CD14-positive monocyte (primary cell): Measurements from ENCODE around the gene BANF1. TPM values are rescaled to one million over a fixed set of nuclear protein-coding genes. Genes with fewer than 3 reads are reported as not detected.

ENCODE experiments used
- DNase-seq, 3 donors: peaks; one replicate each; pipeline ENCODE4 v3.0.0-alpha.2; 2011 to 2022
- H2AFZ ChIP-seq: 2 replicates; pipeline ENCODE4 v1.6.0; 2012; ENCODE audit warnings: mild to moderate bottlenecking, low read depth, low read length, inconsistent platforms; ENCODE audit not compliant: insufficient read depth, poor library complexity, severe bottlenecking
- H3K27ac ChIP-seq, 2 donors: 1 replicate in 1 of 2; 2 replicates in 1 of 2; pipeline ENCODE4 v1.5.1; 2012 to 2013; ENCODE audit warnings: low read length in 2 of 2, control low read depth in 1 of 2, inconsistent platforms in 1 of 2, low read depth in 1 of 2, mild to moderate bottlenecking in 1 of 2
- H3K27me3 ChIP-seq, 2 donors: one replicate each; pipeline versions ENCODE4 v1.6.0 to v1.6.1; 2011 to 2013; ENCODE audit warnings: low read length in 2 of 2; ENCODE audit not compliant: control insufficient read depth in 2 of 2, insufficient read depth in 2 of 2
- H3K36me3 ChIP-seq, 2 donors: replicated peaks in 1 of 2; 1 replicate in 1 of 2; 2 replicates in 1 of 2; pipeline versions ENCODE4 v1.5.1 to v1.6.1; 2012 to 2013; ENCODE audit warnings: low read length in 2 of 2, control low read depth in 1 of 2, inconsistent platforms in 1 of 2, mild to moderate bottlenecking in 1 of 2; ENCODE audit not compliant: insufficient read depth in 2 of 2, control insufficient read depth in 1 of 2
- H3K4me1 ChIP-seq, 2 donors: 1 replicate in 1 of 2; 2 replicates in 1 of 2; pipeline versions ENCODE4 v1.5.1 to v1.6.1; 2012 to 2013; ENCODE audit warnings: low read length in 2 of 2, control low read depth in 1 of 2, inconsistent platforms in 1 of 2, mild to moderate bottlenecking in 1 of 2, moderate library complexity in 1 of 2; ENCODE audit not compliant: insufficient read depth in 2 of 2, control insufficient read depth in 1 of 2
- H3K4me2 ChIP-seq: replicated peaks from 2 replicates; pipeline ENCODE3; 2012; ENCODE audit warnings: low read length, moderate library complexity, mild to moderate bottlenecking; ENCODE audit not compliant: poor library complexity, severe bottlenecking; ENCODE audit errors: extremely low read depth
- H3K4me3 ChIP-seq, 3 experiments: fragments of 200-600 bp in 1 of 3; sonication (generic) in 1 of 3; replicated peaks in 1 of 3; 1 replicate in 2 of 3; 2 replicates in 1 of 3; pipeline ENCODE4 v1.5.1; 2011 to 2013; ENCODE audit warnings: low read length in 3 of 3, mild to moderate bottlenecking in 3 of 3, control low read depth in 2 of 3, low read depth in 2 of 3, inconsistent platforms in 1 of 3, moderate library complexity in 1 of 3
- H3K79me2 ChIP-seq: 2 replicates; pipeline ENCODE4 v1.6.0; 2012; ENCODE audit warnings: mild to moderate bottlenecking, control low read depth, inconsistent platforms, low read length, moderate library complexity; ENCODE audit not compliant: insufficient read depth
- H3K9ac ChIP-seq: 2 replicates; pipeline ENCODE4 v1.6.0; 2017; ENCODE audit warnings: low read length, mild to moderate bottlenecking; ENCODE audit not compliant: insufficient read depth, poor library complexity, severe bottlenecking
- H3K9me3 ChIP-seq, 2 donors: replicated peaks in 1 of 2; 1 replicate in 1 of 2; 2 replicates in 1 of 2; pipeline versions ENCODE4 v1.5.1 to v1.6.1; 2012 to 2013; ENCODE audit warnings: low read length in 2 of 2, control low read depth in 1 of 2; ENCODE audit not compliant: control insufficient read depth in 1 of 2, insufficient read depth in 1 of 2
- H4K20me1 ChIP-seq: 2 replicates; pipeline ENCODE4 v1.6.0; 2012; ENCODE audit warnings: mild to moderate bottlenecking, low read length, control low read depth, moderate library complexity; ENCODE audit not compliant: insufficient read depth
- H3K27ac Mint-ChIP-seq, 7 donors: one replicate each; pipeline ENCODE4 v1.8.0; 2020; ENCODE audit warnings: mild to moderate bottlenecking in 7 of 7, mixed read lengths in 7 of 7, moderate library complexity in 6 of 7, inconsistent platforms in 2 of 7
- H3K27me3 Mint-ChIP-seq, 3 donors: one replicate each; pipeline ENCODE4 v1.8.0; 2021 to 2022; ENCODE audit warnings: low read depth in 3 of 3, mild to moderate bottlenecking in 3 of 3, mixed read lengths in 3 of 3, moderate library complexity in 3 of 3, inconsistent platforms in 1 of 3
- H3K36me3 Mint-ChIP-seq, 2 donors: one replicate each; pipeline ENCODE4 v1.8.0; 2020; ENCODE audit warnings: mixed read lengths in 2 of 2, inconsistent platforms in 1 of 2, mild to moderate bottlenecking in 1 of 2
- H3K4me1 Mint-ChIP-seq: one replicate; pipeline ENCODE4 v1.8.0; 2020; ENCODE audit warnings: mild to moderate bottlenecking, mixed read lengths
- H3K4me3 Mint-ChIP-seq, 2 donors: one replicate each; pipeline ENCODE4 v1.8.0; 2020; ENCODE audit warnings: mild to moderate bottlenecking in 2 of 2, mixed read lengths in 2 of 2, moderate library complexity in 1 of 2
- H3K9me3 Mint-ChIP-seq, 7 donors: one replicate each; pipeline ENCODE4 v1.8.0; 2020 to 2022; ENCODE audit warnings: mixed read lengths in 7 of 7, mild to moderate bottlenecking in 6 of 7, moderate library complexity in 6 of 7, inconsistent platforms in 2 of 7
- CTCF ChIP-seq: fragments of 200-600 bp; IDR thresholded peaks from one replicate; pipeline ENCODE4 v1.8.0; 2022; ENCODE audit warnings: antibody characterized with exemption, mild to moderate bottlenecking
- WGBS: methylation state at CpG from one replicate; pipeline ENCODE4 v1.1.5; 2013; ENCODE audit warnings: missing lambda C conversion rate; ENCODE audit not compliant: insufficient coverage; 5-methylcytosine and 5-hydroxymethylcytosine counted together
- intact Hi-C, 2 donors: fragments of 100-400 bp; cut with micrococcal nuclease; formaldehyde crosslinking; loops; one replicate each; pipeline versions ENCODE4 v1.15.0 to v1.15.1; 2023
- polyA plus RNA-seq, 3 donors: library from polyadenylated mRNA; depleted of rRNA in 1 of 3; unstranded in 2 of 3; stranded (reverse) in 1 of 3; fragments of 300-500 nt in 2 of 3; fragments of >200 nt in 1 of 3; fragmentation: Illumina TruSeq in 2 of 3; gene quantifications; 1 replicate in 2 of 3; 2 replicates in 1 of 3; pipeline ENCODE4 v1.2.3, GENCODE V29; 2012 to 2021

Gene BANF1
- polyA plus RNA-seq, 3 donors = 79.9 to 175 (median 142) TPM

DNA sequence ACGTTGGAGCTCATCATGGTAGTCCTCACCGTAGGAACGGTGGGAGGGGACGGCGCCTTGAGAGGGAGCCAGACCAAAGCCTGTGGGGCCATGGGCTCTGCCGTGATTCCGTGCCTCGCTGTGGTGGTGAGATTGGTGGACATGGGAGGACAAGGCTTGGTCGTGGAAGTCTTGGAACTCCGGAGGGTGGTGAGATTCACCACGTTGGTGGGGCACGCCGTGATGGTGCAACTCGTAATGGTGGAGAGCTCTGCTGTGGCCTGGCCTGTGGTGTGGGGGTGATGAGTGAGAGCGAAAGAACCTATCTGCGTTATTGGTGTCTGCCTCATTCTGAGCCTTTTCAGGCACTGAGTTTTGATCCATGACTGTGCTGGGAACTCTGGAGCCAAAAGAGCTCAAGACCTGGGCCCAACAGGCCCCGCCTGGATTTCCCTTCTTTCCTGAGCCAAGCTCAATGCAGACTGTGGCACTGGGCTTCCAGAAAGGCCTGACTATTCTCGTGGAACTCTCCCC is 23.8 kb downstream of the BANF1 start, which contains the start of gene CATSPER1:
Gene CATSPER1, minus strand, starts transcription at position 463 of the 513 bp plus-strand sequence. Its CDS starts 100 bp downstream, at position 363.
- no peak within 1 kb of the TSS for H3K4me2 ChIP-seq
- H3K27me3 ChIP-seq = peaks cover 0 to 4% of the 10 kb centered on the region in 2 donors
- H3K9me3 Mint-ChIP-seq = no peaks in the 10 kb centered on the region
- H3K79me2 ChIP-seq = no peaks in the 10 kb centered on the region
- H3K27me3 Mint-ChIP-seq = peaks cover 17 to 29% (median 23%) of the 10 kb centered on the region in 3 donors
- WGBS = 95% methylated on average over 16 of the region's 18 CpGs
- no peaks in the 10 kb centered on the region for H3K36me3 Mint-ChIP-seq
- no peaks in the 10 kb centered on the region for H3K9me3 ChIP-seq
- H3K27ac ChIP-seq = no peak within 1 kb of the TSS
- peaks cover 17% of the 10 kb centered on the region for H3K4me1 Mint-ChIP-seq
- H3K4me1 ChIP-seq = peaks cover 17 to 18% of the 10 kb centered on the region in 2 donors
- no peaks in the 10 kb centered on the region for H4K20me1 ChIP-seq
- H3K36me3 ChIP-seq = no peaks in the 10 kb centered on the region
- peak within 1 kb of the TSS in 1 of 7 donors; percentile 46 for H3K27ac Mint-ChIP-seq
- H3K9ac ChIP-seq = no peak within 1 kb of the TSS
- no peak within 1 kb of the TSS for H2AFZ ChIP-seq
- H3K4me3 Mint-ChIP-seq = no peak within 1 kb of the TSS
- H3K4me3 ChIP-seq = no peak within 1 kb of the TSS
- TF ChIP-seq CTCF = no peak
- DNase-seq = no peak
- intact Hi-C loops = no loop called here

GRCh38 chr11:66032957-66033735 is 30.8 kb downstream of the BANF1 start:
- Histone ChIP-seq H4K20me1 (no peaks in the 10 kb centered on the region), H3K36me3 (no peaks in the 10 kb centered on the region), H3K27me3 (peaks cover 0 to 3% of the 10 kb centered on the region in 2 donors), H2AFZ (no peak overlapping the region), H3K9ac (no peak overlapping the region), H3K4me3 (no peak overlapping the region), H3K9me3 (no peaks in the 10 kb centered on the region), H3K27ac (no peak overlapping the region), H3K79me2 (no peaks in the 10 kb centered on the region), H3K4me2 (no peak overlapping the region), H3K4me1 (no peaks in the 10 kb centered on the region)
- Mint-ChIP-seq H3K4me1 (no peaks in the 10 kb centered on the region), H3K9me3 (peaks cover 0 to 11% (median 4%) of the 10 kb centered on the region in 7 donors), H3K4me3 (no peak overlapping the region), H3K27me3 (peaks cover 14 to 26% (median 16%) of the 10 kb centered on the region in 3 donors), H3K27ac (no peak overlapping the region), H3K36me3 (no peaks in the 10 kb centered on the region)
- DNase-seq = no peak
- intact Hi-C loops = no loop called here
- WGBS = 100% methylated on average over 1 of the region's 8 CpGs
- no peak for TF ChIP-seq CTCF
